ENCODE data around the gene SMPD4.
"Not testable (repeated sequence)": the region's sequence is repeated elsewhere in the genome, so short reads cannot be mapped to it uniquely, and the experiment has no call there.

The SMPD4 gene

GRCh38 chr2:130139331-130140280, 41.8 kb downstream of the SMPD4 start:
- not testable (repeated sequence) for DNase-seq

GRCh38 chr2:130138841-130139251, 42.6 kb downstream of the SMPD4 start:
- not testable (repeated sequence) for DNase-seq

GRCh38 chr2:130138326-130138725, 43.1 kb downstream of the SMPD4 start:
- DNase-seq = not testable (repeated sequence)

- not testable (repeated sequence) for DNase-seq
Measured at GRCh38 chr2:130137118-130137517, 44.3 kb downstream of the SMPD4 start.

GRCh38 chr2:130136546-130136945, 44.9 kb downstream of the SMPD4 start:
- not testable (repeated sequence) for DNase-seq

GRCh38 chr2:130135692-130136541, 45.5 kb downstream of the SMPD4 start:
- DNase-seq = no peak

GRCh38 chr2:130129120-130129829, 52.1 kb downstream of the SMPD4 start, which contains the start of gene POTEF:
POTEF (minus strand) TSS chr2:130129222; CDS start chr2:130120515, 8,707 bp downstream.
- DNase-seq = not testable (repeated sequence)

GRCh38 chr2:130128464-130128863, 52.9 kb downstream of the SMPD4 start:
- DNase-seq = not testable (repeated sequence)

GRCh38 chr2:130127726-130128125, 53.7 kb downstream of the SMPD4 start:
- DNase-seq = not testable (repeated sequence)

- DNase-seq = not testable (repeated sequence)
Measured at GRCh38 chr2:130120924-130121323, 60.5 kb downstream of the SMPD4 start.

GRCh38 chr2:130102597-130103363, 78.6 kb downstream of the SMPD4 start:
- not testable (repeated sequence) for DNase-seq
